Neural crest cell (in vitro differentiated cells): ENCODE measurements around the gene CRB2. TPM values are rescaled to one million over a fixed set of nuclear protein-coding genes. Genes with fewer than 3 reads are reported as not detected.

Source experiments
- DNase-seq: peaks from one replicate; pipeline ENCODE4 v3.0.0; 2021; ENCODE audit warnings: low read depth, mixed read lengths, low spot score
- H3K27ac Mint-ChIP-seq: one replicate; pipeline ENCODE4 v1.8.0; 2021; ENCODE audit warnings: mild to moderate bottlenecking, mixed read lengths; ENCODE audit not compliant: unreplicated experiment
- H3K27me3 Mint-ChIP-seq: 2 replicates; pipeline ENCODE4 v1.8.0; 2021; ENCODE audit warnings: low read depth, mild to moderate bottlenecking, mixed read lengths
- H3K36me3 Mint-ChIP-seq: 2 replicates; pipeline ENCODE4 v1.8.0; 2021; ENCODE audit warnings: low read depth, mild to moderate bottlenecking, mixed read lengths
- H3K4me1 Mint-ChIP-seq: 2 replicates; pipeline ENCODE4 v1.8.0; 2021; ENCODE audit warnings: mixed read lengths
- H3K4me3 Mint-ChIP-seq: one replicate; pipeline ENCODE4 v1.8.0; 2021; ENCODE audit warnings: mild to moderate bottlenecking, mixed read lengths
- H3K9me3 Mint-ChIP-seq: 2 replicates; pipeline ENCODE4 v1.8.0; 2021; ENCODE audit warnings: mixed read lengths
- CTCF ChIP-seq: fragments of 200-600 bp; sonication (generic); conservative IDR thresholded peaks from 2 replicates; pipeline ENCODE4 v1.5.0; 2021; ENCODE audit warnings: antibody characterized with exemption, mild to moderate bottlenecking
- total RNA-seq: library from RNA; stranded (reverse); gene quantifications from 2 replicates; pipeline ENCODE4 v1.2.1, GENCODE V29; 2021

The CRB2 gene
- total RNA-seq, 1 donor from 2014 or later: 80.5 TPM

GRCh38 chr9:123336959-123337358 lies 19.0 kb upstream of the CRB2 start:
- H3K4me3 Mint-ChIP-seq: no peak overlapping the region
- H3K4me1 Mint-ChIP-seq: peaks cover 36% of the 10 kb centered on the region
- H3K27me3 Mint-ChIP-seq: no peaks in the 10 kb centered on the region
- H3K9me3 Mint-ChIP-seq: no peaks in the 10 kb centered on the region
- no peak overlapping the region for H3K27ac Mint-ChIP-seq
- TF ChIP-seq CTCF: no peak
- no peak for DNase-seq
- no peaks in the 10 kb centered on the region for H3K36me3 Mint-ChIP-seq

- no peak overlapping the region for H3K4me3 Mint-ChIP-seq
- H3K27me3 Mint-ChIP-seq: no peaks in the 10 kb centered on the region
- H3K4me1 Mint-ChIP-seq: peaks cover 36% of the 10 kb centered on the region
- H3K36me3 Mint-ChIP-seq: no peaks in the 10 kb centered on the region
- no peaks in the 10 kb centered on the region for H3K9me3 Mint-ChIP-seq
- DNase-seq: no peak
- H3K27ac Mint-ChIP-seq: no peak overlapping the region
- TF ChIP-seq CTCF: no peak
Measured at GRCh38 chr9:123337971-123338370, 18.0 kb upstream of the CRB2 start.

GRCh38 chr9:123338710-123339665 lies 17.0 kb upstream of the CRB2 start:
- TF ChIP-seq CTCF: no peak
- no peaks in the 10 kb centered on the region for H3K36me3 Mint-ChIP-seq
- H3K27ac Mint-ChIP-seq: no peak overlapping the region
- H3K4me1 Mint-ChIP-seq: peaks cover 36% of the 10 kb centered on the region
- no peaks in the 10 kb centered on the region for H3K27me3 Mint-ChIP-seq
- no peak overlapping the region for H3K4me3 Mint-ChIP-seq
- no peaks in the 10 kb centered on the region for H3K9me3 Mint-ChIP-seq
- DNase-seq: no peak

- H3K4me3 Mint-ChIP-seq: no peak overlapping the region
- no peak for TF ChIP-seq CTCF
- no peaks in the 10 kb centered on the region for H3K9me3 Mint-ChIP-seq
- H3K36me3 Mint-ChIP-seq: no peaks in the 10 kb centered on the region
- H3K4me1 Mint-ChIP-seq: peaks cover 31% of the 10 kb centered on the region
- no peak for DNase-seq
- no peaks in the 10 kb centered on the region for H3K27me3 Mint-ChIP-seq
- peak overlapping the region; percentile 50 for H3K27ac Mint-ChIP-seq
Measured at GRCh38 chr9:123339666-123340510, 16.1 kb upstream of the CRB2 start.

GRCh38 chr9:123341816-123342215 lies 14.2 kb upstream of the CRB2 start:
- Mint-ChIP-seq H3K27me3 (no peaks in the 10 kb centered on the region), H3K4me3 (no peak overlapping the region), H3K27ac (no peak overlapping the region), H3K9me3 (no peaks in the 10 kb centered on the region), H3K36me3 (no peaks in the 10 kb centered on the region), H3K4me1 (peaks cover 18% of the 10 kb centered on the region)
- no peak for TF ChIP-seq CTCF
- DNase-seq: no peak
